HCT116 (cell line): ENCODE measurements around the gene PKNOX2. TPM values are rescaled to one million over a fixed set of nuclear protein-coding genes. Genes with fewer than 3 reads are reported as not detected.

ENCODE experiments used
- ATAC-seq: fragments of 200-7000 bp; cut with Tn5 transposase; 2 replicates; pipeline ENCODE4 v1.9.1; 2020; ENCODE audit warnings: mild to moderate bottlenecking, moderate library complexity
- BruUV-seq: library from RNA; stranded (reverse); fragments of 400-500 nt; replicated peaks from 2 replicates; lab custom pipeline; 2021; lab: Mats Ljungman, UMichigan
- CTCF ChIA-PET: fragments of 300-600 bp; sonication (Branson Sonifier 250); formaldehyde crosslinking; loops from one replicate; lab custom pipeline; 2021; ENCODE audit warnings: antibody characterized with exemption; lab: Charles Lee
- POLR2A ChIA-PET: fragments of 300-600, 350-600 bp; sonication (Branson Sonifier 250); formaldehyde crosslinking; loops from one replicate; lab custom pipeline; 2021; ENCODE audit warnings: antibody characterized with exemption; lab: Charles Lee
- RAD21 ChIA-PET, 2 experiments: fragments of 300-600 bp; sonication (Branson Sonifier 250); formaldehyde crosslinking; loops; one replicate each; lab custom pipeline; 2023; ENCODE audit warnings: low total read pairs in 2 of 2; ENCODE audit not compliant: uncharacterized antibody in 2 of 2, unreplicated experiment in 2 of 2, low non-redundant PET in 1 of 2; lab: Charles Lee
- DNase-seq: peaks from one replicate; pipeline ENCODE4 v3.0.0-alpha.2; 2010; ENCODE audit warnings: low read depth, low spot score
- H2AFZ ChIP-seq: fragments of 200-600 bp; shearing (Covaris generic), sonication (generic); 2 replicates; pipeline ENCODE4 v1.6.1; 2017; ENCODE audit warnings: low read depth, mixed run types, mixed read lengths, antibody characterized with exemption, low read length; ENCODE audit not compliant: poor library complexity, severe bottlenecking
- H3K27ac ChIP-seq: 2 replicates; pipeline ENCODE4 v1.5.1; 2012; ENCODE audit warnings: low read depth, low read length
- H3K27me3 ChIP-seq: fragments of 200-600 bp; sonication (generic); 2 replicates; pipeline ENCODE4 v1.6.1; 2016; ENCODE audit warnings: mixed run types, low read length, mixed read lengths; ENCODE audit not compliant: insufficient read depth
- H3K36me3 ChIP-seq, 2 experiments: fragments of 200-500 bp in 1 of 2; fragments of 200-600 bp in 1 of 2; sonication (Bioruptor generic) in 1 of 2; sonication (generic) in 1 of 2; 2 replicates each; pipeline versions ENCODE4 v1.5.1 to v1.6.1; 2014 to 2016; ENCODE audit warnings: low read length in 2 of 2, inconsistent platforms in 1 of 2, mixed read lengths in 1 of 2, mixed run types in 1 of 2; ENCODE audit not compliant: insufficient read depth in 2 of 2, control insufficient read depth in 1 of 2
- H3K4me1 ChIP-seq, 2 experiments: fragments of 200-600 bp in 1 of 2; sonication (generic) in 1 of 2; 2 replicates each; pipeline versions ENCODE4 v1.5.1 to v1.6.1; 2012 to 2017; ENCODE audit warnings: low read length in 2 of 2, inconsistent platforms in 1 of 2, mild to moderate bottlenecking in 1 of 2, mixed read lengths in 1 of 2, mixed run types in 1 of 2, moderate library complexity in 1 of 2; ENCODE audit not compliant: insufficient read depth in 2 of 2, control insufficient read depth in 1 of 2
- H3K4me2 ChIP-seq: fragments of 200-600 bp; sonication (generic); 2 replicates; pipeline ENCODE4 v1.6.1; 2017; ENCODE audit warnings: mixed run types, low read length, mixed read lengths
- H3K4me3 ChIP-seq, 2 experiments: fragments of 200-600 bp in 1 of 2; sonication (generic) in 1 of 2; replicated peaks in 1 of 2; 2 replicates each; pipeline ENCODE4 v1.5.1; 2011 to 2016; ENCODE audit warnings: low read length in 2 of 2, control low read depth in 1 of 2, low read depth in 1 of 2, mild to moderate bottlenecking in 1 of 2, mixed read lengths in 1 of 2, mixed run types in 1 of 2
- H3K79me2 ChIP-seq: fragments of 200-600 bp; sonication (generic); 2 replicates; pipeline ENCODE4 v1.6.1; 2017; ENCODE audit warnings: mild to moderate bottlenecking, mixed run types, low read length, moderate library complexity, mixed read lengths; ENCODE audit not compliant: insufficient read depth
- H3K9ac ChIP-seq: fragments of 200-600 bp; sonication (generic); 2 replicates; pipeline ENCODE4 v1.6.1; 2016; ENCODE audit warnings: low read length, mixed read lengths
- H3K9me2 ChIP-seq: fragments of 200-600 bp; sonication (generic), shearing (Covaris generic); 2 replicates; pipeline ENCODE4 v1.6.1; 2017; ENCODE audit warnings: mixed run types, mild to moderate bottlenecking, moderate library complexity; ENCODE audit not compliant: insufficient read depth
- H3K9me3 ChIP-seq, 2 experiments: fragments of 200-500 bp in 1 of 2; fragments of 200-600 bp in 1 of 2; sonication (Bioruptor generic) in 1 of 2; sonication (generic) in 1 of 2; 2 replicates each; pipeline ENCODE4 v1.6.1; 2014 to 2017; ENCODE audit warnings: low read length in 2 of 2, mixed read lengths in 2 of 2, inconsistent platforms in 1 of 2, low read depth in 1 of 2, mild to moderate bottlenecking in 1 of 2, mixed run types in 1 of 2, moderate library complexity in 1 of 2; ENCODE audit not compliant: control insufficient read depth in 1 of 2, insufficient read depth in 1 of 2
- H4K20me1 ChIP-seq: fragments of 200-600 bp; sonication (generic), shearing (Covaris generic); 2 replicates; pipeline ENCODE4 v1.6.1; 2017; ENCODE audit warnings: mixed run types, mild to moderate bottlenecking, moderate library complexity; ENCODE audit not compliant: insufficient read depth
- ELF1 ChIP-seq: IDR thresholded peaks from 2 replicates; pipeline ENCODE4 v1.6.1; 2012; ENCODE audit warnings: low read depth, borderline replicate concordance
- EZH2 ChIP-seq: fragments of 200-600 bp; sonication (generic); IDR thresholded peaks from 2 replicates; pipeline ENCODE4 v1.6.1; 2017; ENCODE audit warnings: antibody characterized with exemption, mixed run types
- EZH2phosphoT487 ChIP-seq: fragments of 200-600 bp; IDR thresholded peaks from 2 replicates; pipeline ENCODE4 v1.6.1; 2018; ENCODE audit warnings: antibody characterized with exemption, borderline replicate concordance
- FOSL1 ChIP-seq: IDR thresholded peaks from 2 replicates; pipeline ENCODE4 v1.6.1; 2012; ENCODE audit warnings: low read depth
- JUND ChIP-seq: IDR thresholded peaks from 2 replicates; pipeline ENCODE4 v1.6.1; 2012
- POLR2AphosphoS5 ChIP-seq: IDR thresholded peaks from 2 replicates; pipeline ENCODE4 v1.6.1; 2011; ENCODE audit warnings: mild to moderate bottlenecking, low read depth, low read length, moderate library complexity
- SIN3A ChIP-seq: IDR thresholded peaks from 2 replicates; pipeline ENCODE4 v1.6.1; 2012; ENCODE audit warnings: low read depth
- SP1 ChIP-seq: IDR thresholded peaks from 2 replicates; pipeline ENCODE4 v1.6.1; 2012; ENCODE audit warnings: low read depth
- YY1 ChIP-seq: IDR thresholded peaks from 2 replicates; pipeline ENCODE4 v1.6.1; 2011; ENCODE audit warnings: low read length, low read depth, moderate library complexity, mild to moderate bottlenecking; ENCODE audit not compliant: insufficient replicate concordance; ENCODE audit errors: extremely low read depth
- ZNF274 ChIP-seq: fragments of 200-500 bp; sonication (Bioruptor generic); IDR thresholded peaks from 2 replicates; pipeline ENCODE4 v1.6.1; 2014; ENCODE audit warnings: mild to moderate bottlenecking, low read depth, low read length, inconsistent platforms
- intact Hi-C: fragments of 100-400 bp; cut with micrococcal nuclease; formaldehyde crosslinking; loops from 2 replicates; pipeline ENCODE4 v1.10.0; 2022
- total RNA-seq: library from RNA; stranded (reverse); gene quantifications from one replicate; pipeline ENCODE4 v1.2.1, GENCODE V29; 2021; ENCODE audit not compliant: unreplicated experiment
- TF ChIP-seq, protein P1 (sequence below), 3 experiments: fragments of 200-600 bp in 1 of 3; sonication (generic) in 1 of 3; IDR thresholded peaks in 2 of 3; conservative IDR thresholded peaks in 1 of 3; 2 replicates each; pipeline ENCODE4 v1.5.1; 2012 to 2017; ENCODE audit warnings: low read depth in 2 of 3, low read length in 2 of 3, antibody characterized with exemption in 1 of 3, borderline replicate concordance in 1 of 3, control low read depth in 1 of 3, mild to moderate bottlenecking in 1 of 3, mixed read lengths in 1 of 3, mixed run types in 1 of 3, moderate library complexity in 1 of 3; ENCODE audit not compliant: insufficient read depth in 1 of 3
- TF ChIP-seq, protein P2 (sequence below): IDR thresholded peaks from 2 replicates; pipeline ENCODE4 v1.6.1; 2012
- TF ChIP-seq, protein P3 (sequence below): IDR thresholded peaks from 2 replicates; pipeline ENCODE4 v1.6.1; 2012

Gene PKNOX2
- total RNA-seq, 1 experiment from 2014 or later = 0.20 TPM

DNA sequence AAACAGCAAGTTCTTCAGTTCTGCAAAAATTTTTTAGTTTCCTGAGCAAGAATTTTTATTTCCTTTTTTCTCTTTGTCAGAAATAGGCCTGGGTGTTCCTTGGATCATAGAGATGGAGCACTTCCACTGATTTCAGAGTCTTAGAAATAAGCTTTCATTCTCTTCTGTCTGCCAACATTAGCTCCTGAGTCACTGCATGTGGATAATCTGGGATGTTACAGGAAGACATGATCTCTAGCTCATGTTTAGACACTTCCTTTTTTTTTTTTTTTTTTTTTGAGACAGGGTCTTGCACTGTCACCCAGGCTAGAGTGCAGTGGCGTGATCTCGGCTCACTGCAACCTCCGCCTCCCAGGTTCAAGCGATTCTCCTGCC, 39.9 kb upstream of the PKNOX2 start:
- H3K4me2 ChIP-seq = peak overlapping the region; percentile 73
- no TSS peak for BruUV-seq
- ATAC-seq (no peak), DNase-seq (no peak)
- no peaks in the 10 kb centered on the region for H3K79me2 ChIP-seq
- ChIA-PET RAD21 (interaction anchor here (0.8 to 1.3 kb wide), 5 partner anchors 10 to 34 kb away, joined by 3 to 6 read pairs (median 3); partner anchors contain the start of gene TMEM218 (in 1 of the 2)), POLR2A (interaction anchor here (0.6 to 2.1 kb wide), 12 partner anchors 8 to 1159 kb away, joined by 3 to 21 read pairs (median 6); partner anchors contain the start of genes CCDC15 and TMEM218), CTCF (interaction anchor here (0.7 to 2.9 kb wide), 22 partner anchors 10 to 755 kb away, joined by 3 to 26 read pairs (median 4); partner anchors contain the start of gene TMEM218)
- peak overlapping the region; percentile 88 for H2AFZ ChIP-seq
- no peak overlapping the region for H3K4me3 ChIP-seq
- H3K9ac ChIP-seq = no peak overlapping the region
- intact Hi-C loops = no loop called here
- no peaks in the 10 kb centered on the region for H3K9me3 ChIP-seq
- no peaks in the 10 kb centered on the region for H3K9me2 ChIP-seq
- no peak for TF ChIP-seq ZNF274
- TF ChIP-seq SP1 = no peak
- TF ChIP-seq YY1 = no peak
- TF ChIP-seq EZH2 = no peak
- TF ChIP-seq, protein P1, sequence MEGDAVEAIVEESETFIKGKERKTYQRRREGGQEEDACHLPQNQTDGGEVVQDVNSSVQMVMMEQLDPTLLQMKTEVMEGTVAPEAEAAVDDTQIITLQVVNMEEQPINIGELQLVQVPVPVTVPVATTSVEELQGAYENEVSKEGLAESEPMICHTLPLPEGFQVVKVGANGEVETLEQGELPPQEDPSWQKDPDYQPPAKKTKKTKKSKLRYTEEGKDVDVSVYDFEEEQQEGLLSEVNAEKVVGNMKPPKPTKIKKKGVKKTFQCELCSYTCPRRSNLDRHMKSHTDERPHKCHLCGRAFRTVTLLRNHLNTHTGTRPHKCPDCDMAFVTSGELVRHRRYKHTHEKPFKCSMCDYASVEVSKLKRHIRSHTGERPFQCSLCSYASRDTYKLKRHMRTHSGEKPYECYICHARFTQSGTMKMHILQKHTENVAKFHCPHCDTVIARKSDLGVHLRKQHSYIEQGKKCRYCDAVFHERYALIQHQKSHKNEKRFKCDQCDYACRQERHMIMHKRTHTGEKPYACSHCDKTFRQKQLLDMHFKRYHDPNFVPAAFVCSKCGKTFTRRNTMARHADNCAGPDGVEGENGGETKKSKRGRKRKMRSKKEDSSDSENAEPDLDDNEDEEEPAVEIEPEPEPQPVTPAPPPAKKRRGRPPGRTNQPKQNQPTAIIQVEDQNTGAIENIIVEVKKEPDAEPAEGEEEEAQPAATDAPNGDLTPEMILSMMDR (IDR thresholded peaks at IDR 0.05 in 2 of 3, conservative IDR thresholded peaks at IDR 0.05 in 1 of 3; ENCODE audit: borderline replicate concordance in 1 of 3, insufficient read depth in 1 of 3, low read depth in 2 of 3, low read length in 2 of 3) = no peak
- TF ChIP-seq POLR2AphosphoS5 = no peak
- TF ChIP-seq ELF1 = no peak
- TF ChIP-seq EZH2phosphoT487 = no peak
- TF ChIP-seq, protein P2, sequence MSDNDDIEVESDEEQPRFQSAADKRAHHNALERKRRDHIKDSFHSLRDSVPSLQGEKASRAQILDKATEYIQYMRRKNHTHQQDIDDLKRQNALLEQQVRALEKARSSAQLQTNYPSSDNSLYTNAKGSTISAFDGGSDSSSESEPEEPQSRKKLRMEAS = no peak
- TF ChIP-seq, protein P3, sequence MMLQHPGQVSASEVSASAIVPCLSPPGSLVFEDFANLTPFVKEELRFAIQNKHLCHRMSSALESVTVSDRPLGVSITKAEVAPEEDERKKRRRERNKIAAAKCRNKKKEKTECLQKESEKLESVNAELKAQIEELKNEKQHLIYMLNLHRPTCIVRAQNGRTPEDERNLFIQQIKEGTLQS = no peak
- no peak for TF ChIP-seq JUND
- TF ChIP-seq SIN3A = no peak
- TF ChIP-seq FOSL1 = no peak
- H3K27me3 ChIP-seq = 0 out of 2 replicates have a peak, but pooled peaks cover 4% of the 10 kb centered on the region
- H4K20me1 ChIP-seq = no peaks in the 10 kb centered on the region
- no peak overlapping the region for H3K27ac ChIP-seq
- H3K4me1 ChIP-seq = peaks cover 4 to 15% of the 10 kb centered on the region in 2 experiments; a peak in 3 of 4 replicates
- H3K36me3 ChIP-seq = no peaks in the 10 kb centered on the region
